ENCODE results near the gene SMKR1.
A peak's percentile ranks its signal among the peaks of the same experiment; 100 is the strongest.
"Not testable (repeated sequence)": the region's sequence is repeated elsewhere in the genome, so short reads cannot be mapped to it uniquely, and the experiment has no call there.

Gene SMKR1

GRCh38 chr7:129480674-129481363 is 21.5 kb upstream of the SMKR1 start:
- DNase-seq, result no peak
- in situ Hi-C loops (cut with MboI; ENCODE audit: low pct_unique_long_range_greater_than_20kb, low sequenced_read_pairs), result no loop called here

- DNase-seq; in situ Hi-C loops (cut with MboI; ENCODE audit: low pct_unique_long_range_greater_than_20kb, low sequenced_read_pairs): not testable (repeated sequence)
These were observed 21.0 kb upstream of the SMKR1 start for GRCh38 chr7:129481376-129481775.

GRCh38 chr7:129482781-129483180 is 19.6 kb upstream of the SMKR1 start:
- DNase-seq, result no peak
- in situ Hi-C loops (cut with MboI; ENCODE audit: low pct_unique_long_range_greater_than_20kb, low sequenced_read_pairs), result no loop called here

- DNase-seq, result no peak
- in situ Hi-C loops (cut with MboI; ENCODE audit: low pct_unique_long_range_greater_than_20kb, low sequenced_read_pairs), result no loop called here
These were observed 12.8 kb upstream of the SMKR1 start for GRCh38 chr7:129489491-129489890.

- DNase-seq, result no peak
- in situ Hi-C loops (cut with MboI; ENCODE audit: low pct_unique_long_range_greater_than_20kb, low sequenced_read_pairs), result no loop called here
These were observed 9.9 kb upstream of the SMKR1 start for GRCh38 chr7:129492391-129492790.

- no peak for DNase-seq
- in situ Hi-C loops (cut with MboI; ENCODE audit: low pct_unique_long_range_greater_than_20kb, low sequenced_read_pairs), result no loop called here
These were observed 8.8 kb upstream of the SMKR1 start for GRCh38 chr7:129493555-129493954.

GRCh38 chr7:129494041-129494440 is 8.3 kb upstream of the SMKR1 start:
- DNase-seq, result no peak
- in situ Hi-C loops (cut with MboI; ENCODE audit: low pct_unique_long_range_greater_than_20kb, low sequenced_read_pairs), result no loop called here

- DNase-seq, result peak; percentile 84
- in situ Hi-C loops (cut with MboI; ENCODE audit: low pct_unique_long_range_greater_than_20kb, low sequenced_read_pairs), result no loop called here
These were observed 6.3 kb upstream of the SMKR1 start for GRCh38 chr7:129495987-129496386.

GRCh38 chr7:129496653-129497052 is 5.7 kb upstream of the SMKR1 start:
- in situ Hi-C loops (cut with MboI; ENCODE audit: low pct_unique_long_range_greater_than_20kb, low sequenced_read_pairs), result no loop called here

GRCh38 chr7:129497156-129497555 is 5.2 kb upstream of the SMKR1 start:
- in situ Hi-C loops (cut with MboI; ENCODE audit: low pct_unique_long_range_greater_than_20kb, low sequenced_read_pairs), result no loop called here
- DNase-seq, result no peak

More at GRCh38 chr7:129496653-129497052, 5.7 kb upstream of the SMKR1 start:
- DNase-seq, result no peak

- in situ Hi-C loops (cut with MboI; ENCODE audit: low pct_unique_long_range_greater_than_20kb, low sequenced_read_pairs), result no loop called here
- DNase-seq, result no peak
These were observed 4.3 kb upstream of the SMKR1 start for GRCh38 chr7:129498021-129498420.

- in situ Hi-C loops (cut with MboI; ENCODE audit: low pct_unique_long_range_greater_than_20kb, low sequenced_read_pairs), result no loop called here
- peak; percentile 19 for DNase-seq
These were observed 2.3 kb upstream of the SMKR1 start for GRCh38 chr7:129499999-129500398.

GRCh38 chr7:129502708-129503685 is 666 bp downstream of the SMKR1 start:
- peak; percentile 46 for DNase-seq
- in situ Hi-C loops (cut with MboI; ENCODE audit: low pct_unique_long_range_greater_than_20kb, low sequenced_read_pairs), result no loop called here

GRCh38 chr7:129503725-129504124 is 1.4 kb downstream of the SMKR1 start:
- DNase-seq, result no peak
- in situ Hi-C loops (cut with MboI; ENCODE audit: low pct_unique_long_range_greater_than_20kb, low sequenced_read_pairs), result no loop called here

GRCh38 chr7:129512192-129512591 is 9.9 kb downstream of the SMKR1 start:
- no peak for DNase-seq
- in situ Hi-C loops (cut with MboI; ENCODE audit: low pct_unique_long_range_greater_than_20kb, low sequenced_read_pairs), result no loop called here

- no peak for DNase-seq
- in situ Hi-C loops (cut with MboI; ENCODE audit: low pct_unique_long_range_greater_than_20kb, low sequenced_read_pairs), result no loop called here
These were observed 11.2 kb downstream of the SMKR1 start for GRCh38 chr7:129513546-129513945.

GRCh38 chr7:129514683-129515082 is 12.4 kb downstream of the SMKR1 start:
- in situ Hi-C loops (cut with MboI; ENCODE audit: low pct_unique_long_range_greater_than_20kb, low sequenced_read_pairs), result no loop called here
- DNase-seq, result no peak

GRCh38 chr7:129515381-129515780 is 13.1 kb downstream of the SMKR1 start:
- DNase-seq, result no peak
- in situ Hi-C loops (cut with MboI; ENCODE audit: low pct_unique_long_range_greater_than_20kb, low sequenced_read_pairs), result no loop called here

GRCh38 chr7:129517931-129518330 is 15.6 kb downstream of the SMKR1 start:
- in situ Hi-C loops (cut with MboI; ENCODE audit: low pct_unique_long_range_greater_than_20kb, low sequenced_read_pairs), result no loop called here

GRCh38 chr7:129519464-129519863 is 17.1 kb downstream of the SMKR1 start:
- in situ Hi-C loops (cut with MboI; ENCODE audit: low pct_unique_long_range_greater_than_20kb, low sequenced_read_pairs), result no loop called here

More at GRCh38 chr7:129517931-129518330, 15.6 kb downstream of the SMKR1 start:
- DNase-seq, result no peak

More at GRCh38 chr7:129519464-129519863, 17.1 kb downstream of the SMKR1 start:
- DNase-seq, result no peak
